MV-4-11 (cell line): ENCODE data around the gene MARF1.
"Not testable (repeated sequence)": the region's sequence is repeated elsewhere in the genome, so short reads cannot be mapped to it uniquely, and the experiment has no call there.

ENCODE experiments used
- DNase-seq: peaks from one replicate; lab custom pipeline; 2025; lab: John Stamatoyannopoulos, UW

MARF1 gene

DNA sequence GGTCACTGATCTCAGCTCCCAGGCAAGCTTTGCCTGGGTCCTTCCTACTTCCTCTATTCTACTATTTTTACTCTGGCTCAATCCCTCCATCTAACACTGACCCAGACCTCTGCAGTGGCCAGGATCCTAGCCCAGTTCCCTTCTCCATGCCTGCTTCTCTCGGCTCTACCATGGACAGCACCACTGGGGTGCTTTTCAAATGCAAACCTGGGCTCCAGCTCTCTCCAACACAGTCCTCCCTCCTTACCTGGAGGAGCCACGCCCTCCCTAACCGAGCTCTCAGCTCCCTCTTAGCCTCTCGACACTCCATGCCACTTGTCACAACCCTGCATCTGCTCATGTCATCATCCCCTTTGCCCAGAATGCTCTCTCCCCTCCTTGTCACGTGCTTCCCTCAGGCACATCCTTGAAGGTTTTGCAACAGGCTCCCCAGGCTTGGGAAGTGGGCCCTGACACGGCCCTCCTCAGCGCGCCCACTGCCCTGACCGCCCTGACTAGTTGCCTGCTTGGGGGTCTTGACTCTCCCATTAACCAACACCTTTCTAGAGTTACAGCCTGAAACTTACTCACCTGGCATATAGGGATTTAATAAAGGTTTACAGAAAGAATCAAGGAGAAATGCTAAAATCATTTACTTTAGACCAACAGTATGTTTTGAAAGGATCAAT is 41.6 kb downstream of the MARF1 start:
- no peak for DNase-seq

DNA sequence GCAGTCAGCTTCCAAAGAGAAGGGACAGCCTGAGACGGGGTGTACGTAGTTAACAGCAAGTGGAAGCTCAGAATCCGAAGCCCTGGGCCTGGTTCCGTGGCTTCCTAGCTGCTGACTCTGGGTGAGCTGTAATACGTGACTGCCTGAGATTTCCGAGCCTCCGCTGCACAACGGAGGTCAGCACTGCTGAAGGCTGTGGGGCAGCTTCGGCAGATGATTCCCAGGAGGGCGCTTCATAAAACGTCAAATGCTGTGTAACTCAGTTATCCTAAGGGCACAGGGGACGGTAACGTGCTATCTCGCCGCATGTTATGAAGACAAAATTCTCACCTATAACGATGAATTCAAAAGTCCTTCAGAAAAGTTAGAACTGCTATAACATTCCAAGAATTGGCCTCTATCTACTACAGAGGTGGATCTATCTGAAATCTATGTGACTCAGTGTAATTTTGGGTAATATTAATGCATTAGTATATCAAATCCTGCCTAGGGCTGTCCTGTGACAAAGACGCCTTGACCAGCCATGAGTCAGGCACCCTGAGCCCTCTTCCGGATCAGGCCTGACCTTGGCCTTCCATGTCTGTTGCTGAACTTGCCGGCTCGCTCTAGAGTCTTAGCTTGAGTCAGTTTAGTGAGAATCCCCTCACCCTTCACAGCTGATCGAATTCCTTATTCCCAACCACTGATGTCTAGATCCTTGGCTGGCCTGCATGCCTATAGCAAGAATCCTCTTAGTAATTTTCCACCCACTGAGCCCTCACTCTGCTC is 43.5 kb downstream of the MARF1 start:
- no peak for DNase-seq

DNA sequence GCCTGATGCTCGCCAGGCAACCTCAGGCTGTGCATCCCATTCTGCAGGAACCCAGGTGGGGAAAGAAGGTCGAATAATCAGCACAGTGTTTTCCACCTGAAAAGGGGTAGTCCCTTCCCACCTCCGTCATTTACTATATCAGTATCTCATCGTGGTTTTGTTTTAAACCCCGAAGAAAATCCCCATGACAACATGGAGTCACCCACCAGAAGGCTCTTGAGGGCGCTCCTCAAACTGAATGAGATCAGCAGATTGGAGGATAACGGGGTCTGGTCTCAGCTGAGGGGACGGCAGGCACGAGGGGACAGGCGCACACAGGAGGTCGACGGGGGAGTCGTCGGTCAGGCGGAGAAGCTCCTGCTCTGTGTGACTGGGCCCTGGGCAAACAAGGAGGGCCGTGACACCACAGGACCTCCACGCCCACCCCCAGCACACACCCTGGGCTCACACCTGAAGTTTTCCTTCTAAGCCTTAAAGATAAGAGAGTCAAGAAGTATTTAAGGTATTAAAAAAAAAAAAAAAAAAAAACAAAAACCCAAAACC is 44.2 kb downstream of the MARF1 start:
- no peak for DNase-seq

DNA sequence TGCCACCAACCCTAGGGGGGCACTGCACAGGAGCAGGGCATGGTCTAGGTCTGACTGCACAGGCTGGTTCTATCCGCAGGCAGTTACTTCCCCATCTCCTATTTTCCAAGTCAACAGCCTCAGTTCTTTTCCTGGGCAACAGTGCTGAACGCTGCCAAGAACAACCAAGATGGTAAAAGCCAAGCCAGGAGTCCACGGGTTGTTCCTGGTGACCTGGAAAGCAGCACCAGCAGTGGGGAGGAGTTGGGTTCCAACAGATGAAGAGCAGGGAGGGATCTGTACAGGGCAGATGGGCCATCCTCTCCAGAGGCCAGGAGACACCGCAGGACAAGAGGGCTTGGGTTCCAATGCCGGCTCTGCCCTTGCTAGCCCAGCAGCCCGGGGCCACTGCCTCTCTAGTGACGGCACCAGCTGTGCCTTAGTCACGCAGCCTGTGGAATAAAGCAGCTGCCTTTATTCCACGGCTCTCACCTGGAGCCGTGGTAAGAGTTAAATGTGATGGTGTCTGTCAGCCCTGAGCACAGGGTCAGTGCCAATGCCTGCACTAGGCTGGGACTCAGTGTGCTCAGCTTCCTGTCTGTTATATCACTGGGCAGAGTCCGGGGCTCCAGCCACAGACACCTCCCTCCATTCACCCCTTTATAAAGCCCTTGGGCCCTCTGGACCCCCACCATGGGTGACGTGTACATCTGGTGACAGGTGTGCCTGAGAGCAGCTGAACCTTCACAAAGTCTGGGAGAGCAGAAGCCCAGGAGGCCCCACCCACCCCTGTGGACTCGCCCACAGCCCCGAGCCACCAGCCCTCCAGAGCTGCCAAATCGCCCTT is 44.9 kb downstream of the MARF1 start:
- no peak for DNase-seq

DNA sequence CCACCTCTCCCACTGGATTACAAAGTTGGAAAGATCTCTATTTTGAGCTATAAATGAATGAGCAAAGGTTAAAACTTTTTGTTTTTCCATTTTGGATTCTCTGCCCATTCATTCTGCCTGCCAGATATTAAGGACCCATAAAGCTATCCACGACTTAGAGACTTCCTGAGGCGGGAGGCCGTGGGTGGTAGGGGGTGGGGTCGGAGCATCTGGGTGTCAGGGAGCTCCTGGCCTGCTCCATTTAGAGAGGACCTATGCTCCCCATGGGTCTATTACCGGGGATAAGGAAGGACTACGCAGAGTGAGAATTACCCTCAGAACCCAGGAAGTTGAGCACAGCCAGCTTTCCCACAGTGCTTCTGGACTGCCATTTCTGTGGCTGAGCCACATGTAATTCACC is 45.8 kb downstream of the MARF1 start:
- DNase-seq = no peak

DNA sequence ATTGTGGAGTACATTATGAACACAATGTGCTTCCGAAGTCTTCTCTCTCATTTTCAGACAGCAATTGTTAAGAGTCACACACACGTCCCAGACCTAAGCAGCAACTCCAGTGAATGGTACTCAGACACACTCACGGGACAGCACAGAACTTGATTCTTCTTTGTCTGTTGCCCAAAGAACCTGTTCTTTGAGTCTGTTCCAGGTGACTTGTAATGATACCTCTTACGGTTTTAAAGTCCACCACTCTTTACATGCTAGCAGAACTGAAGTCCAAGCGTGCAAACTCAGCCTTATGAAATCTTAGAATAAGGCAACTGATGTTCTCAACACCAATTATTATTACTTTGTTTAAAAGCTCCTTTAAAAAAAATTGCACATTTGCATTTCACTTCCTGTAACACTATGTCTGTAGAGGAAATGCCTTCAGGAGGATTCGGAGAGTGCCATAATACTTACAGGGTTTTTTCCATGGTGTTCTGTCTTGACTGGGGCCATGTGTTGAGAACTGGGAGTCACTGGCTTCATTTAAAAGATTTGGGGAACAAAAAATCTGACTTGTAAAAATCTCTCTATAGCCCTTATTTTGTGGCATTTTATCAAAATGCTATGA is 48.1 kb downstream of the MARF1 start:
- no peak for DNase-seq

DNA sequence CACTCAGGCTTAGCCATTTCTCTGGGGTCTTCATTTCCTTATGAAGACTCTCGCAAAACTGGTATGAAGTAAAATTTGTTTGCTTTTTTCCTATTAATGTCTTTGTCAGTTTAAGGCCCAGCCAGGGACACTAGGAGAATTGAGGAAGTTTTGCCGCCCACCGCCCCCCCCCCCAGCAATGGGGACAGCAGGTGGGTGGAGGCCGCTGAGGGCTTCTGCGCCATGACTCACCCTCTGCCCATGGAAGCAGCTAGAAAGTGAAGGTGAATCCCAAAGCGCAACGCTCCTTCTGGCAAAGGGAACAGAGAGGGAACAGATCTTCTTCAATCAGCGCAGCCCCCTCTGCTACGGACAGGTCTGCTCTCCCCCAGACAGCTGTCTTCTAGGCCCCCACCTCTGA is 49.7 kb downstream of the MARF1 start:
- peak; percentile 13 for DNase-seq

DNA sequence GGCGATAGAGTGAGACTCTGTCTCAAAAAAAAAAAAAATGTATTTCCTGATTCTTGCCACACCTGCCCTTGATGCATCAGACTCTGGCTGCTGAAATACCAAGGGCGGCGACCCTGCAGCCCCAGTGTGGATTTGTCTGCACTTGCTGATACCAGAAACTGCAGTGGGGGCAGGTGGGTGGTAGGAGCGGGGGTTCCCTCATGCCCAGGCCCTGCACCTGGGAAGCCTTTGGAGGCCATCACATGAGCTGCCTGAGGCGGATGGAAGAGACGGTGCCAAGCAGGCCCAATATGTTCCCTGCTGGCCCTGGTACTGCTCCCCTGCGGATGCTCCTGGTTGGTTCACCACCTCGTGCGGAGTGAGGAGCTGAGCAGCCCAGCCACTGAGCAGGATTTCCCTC is 50.6 kb downstream of the MARF1 start:
- DNase-seq = no peak

DNA sequence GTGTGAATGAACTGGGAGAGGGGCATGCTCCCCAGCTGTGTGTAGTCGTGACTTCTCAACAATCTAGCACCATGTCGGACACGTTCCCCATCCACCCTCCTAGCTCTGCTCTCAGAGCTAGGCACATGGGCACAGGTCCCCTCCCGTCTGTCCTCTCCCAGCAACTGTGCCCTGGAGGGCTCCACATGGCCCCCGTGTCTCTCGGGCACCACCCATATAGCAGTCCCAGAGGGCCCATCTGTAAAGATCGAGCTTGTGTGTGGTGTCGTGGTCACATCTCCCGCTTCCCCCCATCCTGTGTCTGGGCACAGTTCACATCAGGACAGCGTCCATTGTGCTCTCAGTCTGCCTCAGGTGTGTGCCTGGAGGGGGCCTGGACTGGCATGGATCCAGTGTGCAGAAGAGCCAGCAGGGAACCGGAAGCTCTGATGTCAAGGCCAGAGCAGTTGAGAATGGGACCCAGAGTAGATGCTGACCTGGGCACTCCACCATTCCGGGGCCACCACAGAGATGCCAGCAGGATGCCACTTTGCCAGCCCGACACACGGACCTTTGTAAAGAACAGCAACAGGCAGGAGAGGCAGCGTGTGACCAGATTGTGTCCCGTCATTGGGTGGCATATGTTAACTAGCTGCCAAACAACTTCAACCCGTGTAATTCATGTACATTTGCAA is 55.7 kb downstream of the MARF1 start:
- no peak for DNase-seq

DNA sequence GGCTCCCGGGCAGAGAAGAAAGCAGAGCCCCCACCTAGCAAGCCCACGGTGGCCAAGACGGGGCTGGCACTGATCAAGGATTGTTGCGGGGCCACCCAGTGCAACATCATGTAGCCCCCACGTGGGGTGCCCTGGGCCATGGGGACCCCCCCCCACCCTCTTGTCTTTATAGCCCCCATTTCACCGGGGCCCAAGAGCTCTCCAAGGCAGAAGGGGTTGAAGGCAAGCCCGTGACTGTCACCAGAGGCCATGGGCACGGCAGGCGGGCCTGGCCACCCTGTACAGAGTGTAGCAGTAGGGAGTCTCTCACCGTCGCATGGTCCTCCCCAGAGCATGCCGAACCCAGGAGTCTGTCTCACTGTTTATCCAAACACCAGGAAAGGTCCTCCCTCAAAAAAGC is 56.2 kb downstream of the MARF1 start:
- no peak for DNase-seq

DNA sequence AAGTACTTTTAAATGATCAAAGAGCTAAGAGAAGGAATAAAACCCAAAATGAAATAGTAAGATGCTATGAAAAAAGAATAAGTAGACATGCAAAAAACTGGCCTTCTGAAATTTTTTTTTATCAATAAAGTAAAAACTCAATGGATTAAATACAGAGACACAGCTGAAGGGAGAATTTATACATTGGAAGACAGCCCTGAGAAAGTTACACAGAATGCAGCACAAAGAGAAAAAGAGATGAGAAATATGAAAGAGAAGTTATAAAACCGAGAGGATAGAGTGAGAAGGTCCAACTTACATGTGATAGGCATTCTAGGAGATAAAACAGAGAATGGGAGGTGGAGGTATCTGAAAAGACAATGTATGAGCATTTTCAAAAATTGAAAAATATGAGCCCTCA is 57.0 kb downstream of the MARF1 start:
- DNase-seq = no peak

DNA sequence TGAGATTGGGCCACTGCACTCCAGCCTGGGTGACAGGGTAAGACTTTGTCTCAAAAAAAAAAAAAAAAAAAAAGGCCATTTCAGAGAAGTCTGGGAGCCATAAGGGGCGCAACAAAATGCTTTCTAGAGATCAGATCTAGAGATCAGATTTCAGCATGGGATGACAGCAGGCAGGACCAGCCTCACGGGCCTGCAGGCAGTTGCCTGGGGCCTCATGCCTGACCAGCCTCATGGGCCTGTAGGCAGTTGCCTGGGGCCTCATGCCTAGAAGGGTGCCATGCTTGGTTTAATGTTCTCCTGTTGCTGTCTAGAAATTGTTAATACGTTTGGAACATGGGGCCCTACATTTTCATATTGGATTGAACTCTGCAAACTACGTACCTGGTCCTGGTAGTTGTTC is 59.4 kb downstream of the MARF1 start:
- no peak for DNase-seq

DNA sequence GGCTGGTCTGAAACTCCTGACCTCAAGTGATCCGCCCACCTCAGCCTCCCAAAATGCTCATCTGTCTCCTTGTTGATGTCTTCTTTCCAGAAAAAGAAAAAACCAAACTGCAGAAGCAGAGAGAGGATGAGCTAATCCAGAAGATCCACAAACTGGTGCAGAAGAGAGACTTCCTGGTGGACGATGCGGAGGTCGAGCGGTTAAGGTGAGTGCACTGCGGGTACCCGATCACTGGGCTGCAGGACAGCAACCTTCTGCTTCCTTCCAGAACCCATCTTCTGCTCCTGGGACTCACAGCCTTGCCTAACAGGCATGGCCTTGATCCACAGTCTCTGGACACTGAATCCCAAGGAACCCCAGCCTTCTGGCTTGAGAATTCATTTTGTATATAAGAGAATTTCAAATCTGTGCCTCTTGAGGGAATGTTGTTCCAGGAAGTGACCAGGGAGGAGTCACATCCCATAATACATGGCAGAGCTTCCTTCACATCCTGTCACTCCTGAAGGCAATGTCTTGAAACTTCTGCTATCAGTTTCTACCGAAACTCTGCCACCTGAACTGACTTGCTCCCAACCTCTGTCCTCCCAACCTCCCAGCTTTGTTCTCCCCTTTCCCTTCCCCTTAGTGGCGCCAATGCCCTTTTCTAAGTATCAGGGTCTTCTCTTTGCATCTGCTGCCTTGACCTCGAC is 61.7 kb downstream of the MARF1 start:
- DNase-seq = peak; percentile 51

DNA sequence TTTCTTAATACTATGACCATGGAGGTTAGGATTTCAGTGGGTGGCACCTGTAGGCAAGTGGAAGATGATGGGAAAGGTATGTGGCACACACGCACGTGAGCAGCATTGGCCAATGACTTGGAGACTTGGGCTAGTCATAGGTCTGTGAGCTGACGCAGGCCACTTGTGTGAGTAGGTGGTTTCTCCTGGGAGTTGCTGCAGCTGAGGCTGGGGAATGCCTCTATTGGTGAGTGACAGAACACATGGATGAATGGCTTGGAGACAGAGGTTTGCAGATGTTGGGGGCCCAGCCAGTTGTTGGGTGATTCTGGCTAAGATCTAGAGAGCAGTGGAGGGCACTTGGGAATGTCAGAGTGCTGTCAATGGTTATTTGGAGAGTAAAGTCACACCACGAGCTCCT is 64.1 kb downstream of the MARF1 start:
- DNase-seq = no peak

DNA sequence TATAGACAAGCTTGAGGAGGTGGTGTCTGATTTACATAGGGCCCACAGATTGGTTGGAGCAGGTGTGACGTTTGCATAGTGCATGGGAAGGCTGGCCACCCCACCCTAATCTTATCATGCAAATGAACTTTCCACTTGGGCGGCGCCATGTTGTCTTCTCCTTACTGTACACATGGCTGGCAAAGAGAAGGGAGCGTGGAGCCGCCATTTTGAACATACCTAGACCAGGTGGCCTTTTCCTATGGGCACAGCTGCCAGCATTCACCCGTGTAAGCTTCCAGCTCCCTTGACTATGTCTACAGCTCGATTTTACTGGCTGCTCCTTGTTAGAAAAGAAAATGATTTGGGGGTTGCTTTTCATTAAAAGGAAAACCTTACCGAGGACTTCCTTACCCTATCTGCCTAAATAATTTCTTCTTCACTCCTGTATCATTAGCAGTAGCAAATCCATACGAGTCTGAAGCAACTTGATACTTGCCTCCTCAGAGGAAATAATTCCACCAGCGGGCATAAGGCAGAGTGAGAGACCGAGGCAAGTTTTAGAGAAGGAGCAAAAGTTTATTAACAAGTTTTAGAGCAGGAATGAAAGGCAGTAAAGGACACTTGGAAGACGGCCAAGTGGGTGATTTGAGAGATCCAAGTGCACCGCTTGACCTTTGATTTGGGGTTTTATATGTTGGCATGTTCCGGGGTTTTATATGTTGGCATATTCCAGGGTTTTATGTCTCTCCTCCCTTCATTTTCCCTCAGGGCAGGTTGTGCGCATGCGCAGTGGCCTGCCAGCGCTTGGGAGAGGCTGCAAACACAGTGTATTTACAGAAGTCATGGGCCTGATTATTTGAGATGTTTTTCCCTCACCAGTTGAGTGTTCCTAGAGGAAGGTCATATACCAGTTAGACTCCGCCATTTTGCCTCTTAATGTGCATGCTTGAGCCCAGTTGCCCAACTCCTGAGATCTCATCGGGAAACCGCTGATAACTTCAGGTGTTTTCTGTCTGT is 65.7 kb downstream of the MARF1 start:
- DNase-seq = no peak

DNA sequence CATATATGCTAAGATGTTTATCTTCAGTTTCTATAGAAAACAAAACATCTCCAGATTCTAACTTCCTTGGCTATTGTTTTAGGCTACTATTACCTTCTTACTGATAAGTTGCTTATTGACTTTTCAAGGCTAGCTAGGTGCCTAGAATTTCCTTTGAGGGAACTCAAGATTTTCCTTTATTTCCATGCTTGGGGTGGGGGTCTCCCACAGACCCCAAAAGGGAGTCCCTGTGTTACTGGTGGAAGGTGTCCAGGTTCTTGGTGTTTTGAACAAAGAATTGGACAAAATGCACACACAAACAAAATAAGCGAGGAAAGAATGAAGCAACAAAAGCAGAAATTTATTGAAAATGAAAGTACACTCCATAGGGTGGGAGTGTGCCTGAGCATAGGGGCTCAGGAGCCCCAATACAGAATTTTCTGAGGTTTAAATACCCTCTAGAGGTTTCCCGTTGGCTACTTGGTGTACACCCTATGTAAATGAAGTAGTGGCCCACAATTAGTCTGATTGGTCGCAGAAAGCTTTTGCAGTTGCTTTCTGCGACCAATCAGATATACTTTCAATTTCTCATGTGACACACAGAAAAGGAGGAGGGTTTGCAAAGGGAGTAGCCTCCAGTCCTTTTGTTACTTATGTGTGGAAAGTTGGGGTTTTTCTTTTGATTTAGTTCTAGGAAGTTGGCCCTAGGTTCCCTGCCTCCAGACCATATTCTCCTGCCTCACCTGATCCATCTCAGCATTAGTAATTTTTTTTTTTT is 67.5 kb downstream of the MARF1 start:
- DNase-seq = peak; percentile 3

DNA sequence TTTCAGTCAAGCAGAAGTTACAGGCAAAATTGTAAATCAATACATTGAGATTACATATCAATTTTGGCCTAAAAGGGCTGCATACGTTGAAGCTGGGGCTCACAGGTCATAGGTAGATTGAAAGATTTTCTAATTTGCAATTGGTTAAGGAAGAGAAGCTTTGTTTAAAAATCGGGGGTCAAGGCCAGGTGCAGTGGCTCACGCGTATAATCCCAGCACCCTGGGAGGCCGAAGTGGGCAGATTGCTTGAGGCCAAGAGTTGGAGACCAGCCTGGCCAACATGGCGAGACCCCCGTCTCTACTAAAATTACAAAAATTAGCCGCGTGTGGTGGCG is 68.4 kb downstream of the MARF1 start:
- DNase-seq = no peak

DNA sequence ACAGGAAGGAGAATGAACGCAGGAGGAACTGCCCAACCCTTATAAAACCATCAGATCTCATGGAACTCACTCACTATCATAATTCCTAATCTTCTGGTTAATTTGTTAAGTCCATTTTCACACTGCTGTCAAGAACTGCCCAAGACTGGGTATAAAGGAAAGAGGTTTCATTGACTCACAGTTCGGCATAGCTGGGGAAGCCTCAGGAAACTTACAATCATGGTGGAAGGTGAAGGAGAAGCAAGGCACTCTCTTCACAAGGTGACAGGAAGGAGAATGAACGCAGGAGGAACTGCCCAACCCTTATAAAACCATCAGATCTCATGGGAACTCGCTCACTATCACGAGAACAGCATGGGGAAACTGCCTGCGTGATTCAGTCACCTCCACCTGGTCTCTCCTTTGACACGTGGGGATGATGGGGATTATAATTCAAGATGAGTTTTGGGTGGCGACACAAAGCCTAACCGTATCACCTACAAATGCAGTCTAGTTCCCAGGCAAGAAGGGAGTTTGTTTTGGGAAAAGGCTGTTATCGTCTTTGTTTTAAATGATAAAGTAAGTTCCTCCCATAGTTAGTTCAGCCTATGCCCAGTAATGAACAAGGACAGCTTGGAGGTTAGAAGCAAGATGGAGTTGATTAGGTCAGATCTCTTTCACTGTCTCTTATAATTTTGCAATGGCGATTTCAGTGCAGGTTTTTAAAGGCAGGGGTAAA is 68.9 kb downstream of the MARF1 start:
- not testable (repeated sequence) for DNase-seq
